ENCODE measurements around the gene COG8. TPM values are rescaled to one million over a fixed set of nuclear protein-coding genes. Genes with fewer than 3 reads are reported as not detected.
"Not testable (repeated sequence)": the region's sequence is repeated elsewhere in the genome, so short reads cannot be mapped to it uniquely, and the experiment has no call there.

COG8 gene
- total and polyA plus RNA-seq, 2 experiments from 2014 or later, result 21.4 to 79.9 TPM

DNA sequence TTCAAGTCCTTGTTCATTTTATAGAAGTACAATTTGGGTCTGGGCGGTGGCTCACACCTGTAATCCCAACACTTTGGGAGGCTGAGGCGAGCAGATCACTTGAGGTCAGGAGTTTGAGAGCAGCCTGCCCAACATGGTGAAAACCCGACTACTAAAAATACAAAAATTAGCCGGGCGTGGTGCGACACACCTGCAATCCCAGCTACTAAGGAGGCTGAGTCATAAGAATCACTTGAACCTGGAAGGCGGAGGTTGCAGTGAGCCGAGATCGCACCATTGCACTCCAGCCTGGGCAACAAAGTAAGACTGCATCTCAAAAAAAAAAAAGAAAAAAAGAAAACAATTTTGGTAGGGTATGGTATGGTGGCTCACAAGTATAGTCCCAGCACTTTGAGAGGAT lies 20.7 kb upstream of the COG8 start:
- DNase-seq (ENCODE audit: low spot score); ATAC-seq; H4K20me1 ChIP-seq (replicated peaks; ENCODE audit: insufficient read depth); H3K36me3 Mint-ChIP-seq (ENCODE audit: low read depth); H3K27ac Mint-ChIP-seq; H3K27me3 Mint-ChIP-seq (ENCODE audit: insufficient read depth, low read depth, poor library complexity); H3K27ac ChIP-seq (ENCODE audit: low read depth); H3K4me2 ChIP-seq; H3K4me1 ChIP-seq (ENCODE audit: insufficient read depth); H3K79me2 ChIP-seq (replicated peaks; ENCODE audit: insufficient read depth); H3F3A ChIP-seq (replicated peaks; ENCODE audit: low read depth); H3K4me1 Mint-ChIP-seq; H3K9me2 ChIP-seq (ENCODE audit: insufficient read depth); H3K9me3 Mint-ChIP-seq; H2AFZ ChIP-seq; H3K27me3 ChIP-seq (ENCODE audit: insufficient read depth); H3K4me3 Mint-ChIP-seq; H3K4me3 ChIP-seq; H3K36me3 ChIP-seq (ENCODE audit: insufficient read depth): not testable (repeated sequence)

DNA sequence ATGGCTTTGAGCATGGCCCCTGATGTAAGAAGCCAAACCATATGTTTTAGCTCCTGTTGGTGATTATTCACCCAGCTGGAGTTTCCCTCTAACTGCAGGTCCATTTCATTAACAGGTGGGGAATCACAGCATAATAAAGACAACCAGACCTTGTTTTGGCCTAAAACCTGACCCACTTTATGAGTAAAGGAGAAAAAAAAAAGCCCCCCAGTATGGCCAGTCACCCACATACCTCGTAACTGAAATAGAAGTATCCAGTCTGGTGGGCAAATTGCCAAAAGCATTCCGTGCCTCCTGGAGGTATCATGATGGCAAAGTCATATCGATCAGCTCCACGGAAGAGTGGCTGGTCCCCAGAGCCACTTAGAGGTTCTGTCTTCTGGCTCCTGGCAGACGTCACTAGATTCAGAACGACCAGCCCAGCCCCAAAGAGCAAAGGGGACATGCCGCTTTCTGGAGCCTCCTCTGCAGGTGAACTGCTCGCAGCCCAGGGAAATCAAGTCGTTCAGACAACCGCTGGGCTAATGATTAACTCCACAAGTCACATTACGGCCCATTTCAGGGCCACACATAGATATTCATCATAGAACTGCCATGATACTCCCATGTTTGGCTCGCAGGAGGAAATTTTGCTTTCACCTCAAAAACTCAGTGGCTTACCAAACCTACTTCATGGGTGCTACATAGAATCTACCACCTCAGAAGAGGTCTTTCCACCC lies 12.1 kb upstream of the COG8 start, which contains the start of gene TMED6:
Gene TMED6 (minus strand): TSS at position 478 of the 719 bp plus-strand sequence. CDS start 33 bp downstream, at position 445.
- no peaks in the 10 kb centered on the region for H3K4me1 ChIP-seq (ENCODE audit: insufficient read depth)
- H3K27ac ChIP-seq (ENCODE audit: low read depth), result no peak within 1 kb of the TSS
- H3K27me3 ChIP-seq (ENCODE audit: insufficient read depth), result no peaks in the 10 kb centered on the region
- H3K4me3 Mint-ChIP-seq, result no peak within 1 kb of the TSS
- H3K27me3 Mint-ChIP-seq (ENCODE audit: insufficient read depth, low read depth, poor library complexity), result peaks cover 11% of the 10 kb centered on the region
- no peaks in the 10 kb centered on the region for H3K4me1 Mint-ChIP-seq
- ATAC-seq, result no peak
- no peaks in the 10 kb centered on the region; the same call in 1 of the 2 replicates for H4K20me1 ChIP-seq (replicated peaks; ENCODE audit: insufficient read depth)
- no peaks in the 10 kb centered on the region for H3K9me2 ChIP-seq (ENCODE audit: insufficient read depth)
- no peaks in the 10 kb centered on the region for H3K36me3 ChIP-seq (ENCODE audit: insufficient read depth)
- no peak for DNase-seq (ENCODE audit: low spot score)
- no peaks in the 10 kb centered on the region for H3K79me2 ChIP-seq (replicated peaks; ENCODE audit: insufficient read depth)
- no peak within 1 kb of the TSS; the same call in 1 of the 2 replicates for H3K27ac Mint-ChIP-seq
- no peak within 1 kb of the TSS for H3K4me3 ChIP-seq
- H3K9me3 Mint-ChIP-seq, result no peaks in the 10 kb centered on the region
- H3K4me2 ChIP-seq, result no peak within 1 kb of the TSS
- H2AFZ ChIP-seq, result no peak within 1 kb of the TSS
- H3F3A ChIP-seq (replicated peaks; ENCODE audit: low read depth), result no peaks in the 10 kb centered on the region
- TF ChIP-seq, protein P1, sequence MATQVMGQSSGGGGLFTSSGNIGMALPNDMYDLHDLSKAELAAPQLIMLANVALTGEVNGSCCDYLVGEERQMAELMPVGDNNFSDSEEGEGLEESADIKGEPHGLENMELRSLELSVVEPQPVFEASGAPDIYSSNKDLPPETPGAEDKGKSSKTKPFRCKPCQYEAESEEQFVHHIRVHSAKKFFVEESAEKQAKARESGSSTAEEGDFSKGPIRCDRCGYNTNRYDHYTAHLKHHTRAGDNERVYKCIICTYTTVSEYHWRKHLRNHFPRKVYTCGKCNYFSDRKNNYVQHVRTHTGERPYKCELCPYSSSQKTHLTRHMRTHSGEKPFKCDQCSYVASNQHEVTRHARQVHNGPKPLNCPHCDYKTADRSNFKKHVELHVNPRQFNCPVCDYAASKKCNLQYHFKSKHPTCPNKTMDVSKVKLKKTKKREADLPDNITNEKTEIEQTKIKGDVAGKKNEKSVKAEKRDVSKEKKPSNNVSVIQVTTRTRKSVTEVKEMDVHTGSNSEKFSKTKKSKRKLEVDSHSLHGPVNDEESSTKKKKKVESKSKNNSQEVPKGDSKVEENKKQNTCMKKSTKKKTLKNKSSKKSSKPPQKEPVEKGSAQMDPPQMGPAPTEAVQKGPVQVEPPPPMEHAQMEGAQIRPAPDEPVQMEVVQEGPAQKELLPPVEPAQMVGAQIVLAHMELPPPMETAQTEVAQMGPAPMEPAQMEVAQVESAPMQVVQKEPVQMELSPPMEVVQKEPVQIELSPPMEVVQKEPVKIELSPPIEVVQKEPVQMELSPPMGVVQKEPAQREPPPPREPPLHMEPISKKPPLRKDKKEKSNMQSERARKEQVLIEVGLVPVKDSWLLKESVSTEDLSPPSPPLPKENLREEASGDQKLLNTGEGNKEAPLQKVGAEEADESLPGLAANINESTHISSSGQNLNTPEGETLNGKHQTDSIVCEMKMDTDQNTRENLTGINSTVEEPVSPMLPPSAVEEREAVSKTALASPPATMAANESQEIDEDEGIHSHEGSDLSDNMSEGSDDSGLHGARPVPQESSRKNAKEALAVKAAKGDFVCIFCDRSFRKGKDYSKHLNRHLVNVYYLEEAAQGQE (IDR thresholded peaks at IDR 0.05; ENCODE audit: unreplicated experiment), result no peak
- TF ChIP-seq ZNF331 (CRISPR knock-in tag; IDR thresholded peaks at IDR 0.05; ENCODE audit: low read depth) (no peak), CREB1 (CRISPR knock-in tag; IDR thresholded peaks at IDR 0.05; ENCODE audit: low read depth) (no peak), EZH2phosphoT487 (IDR thresholded peaks at IDR 0.05; ENCODE audit: unreplicated experiment) (no peak)
- TF ChIP-seq, protein P2, sequence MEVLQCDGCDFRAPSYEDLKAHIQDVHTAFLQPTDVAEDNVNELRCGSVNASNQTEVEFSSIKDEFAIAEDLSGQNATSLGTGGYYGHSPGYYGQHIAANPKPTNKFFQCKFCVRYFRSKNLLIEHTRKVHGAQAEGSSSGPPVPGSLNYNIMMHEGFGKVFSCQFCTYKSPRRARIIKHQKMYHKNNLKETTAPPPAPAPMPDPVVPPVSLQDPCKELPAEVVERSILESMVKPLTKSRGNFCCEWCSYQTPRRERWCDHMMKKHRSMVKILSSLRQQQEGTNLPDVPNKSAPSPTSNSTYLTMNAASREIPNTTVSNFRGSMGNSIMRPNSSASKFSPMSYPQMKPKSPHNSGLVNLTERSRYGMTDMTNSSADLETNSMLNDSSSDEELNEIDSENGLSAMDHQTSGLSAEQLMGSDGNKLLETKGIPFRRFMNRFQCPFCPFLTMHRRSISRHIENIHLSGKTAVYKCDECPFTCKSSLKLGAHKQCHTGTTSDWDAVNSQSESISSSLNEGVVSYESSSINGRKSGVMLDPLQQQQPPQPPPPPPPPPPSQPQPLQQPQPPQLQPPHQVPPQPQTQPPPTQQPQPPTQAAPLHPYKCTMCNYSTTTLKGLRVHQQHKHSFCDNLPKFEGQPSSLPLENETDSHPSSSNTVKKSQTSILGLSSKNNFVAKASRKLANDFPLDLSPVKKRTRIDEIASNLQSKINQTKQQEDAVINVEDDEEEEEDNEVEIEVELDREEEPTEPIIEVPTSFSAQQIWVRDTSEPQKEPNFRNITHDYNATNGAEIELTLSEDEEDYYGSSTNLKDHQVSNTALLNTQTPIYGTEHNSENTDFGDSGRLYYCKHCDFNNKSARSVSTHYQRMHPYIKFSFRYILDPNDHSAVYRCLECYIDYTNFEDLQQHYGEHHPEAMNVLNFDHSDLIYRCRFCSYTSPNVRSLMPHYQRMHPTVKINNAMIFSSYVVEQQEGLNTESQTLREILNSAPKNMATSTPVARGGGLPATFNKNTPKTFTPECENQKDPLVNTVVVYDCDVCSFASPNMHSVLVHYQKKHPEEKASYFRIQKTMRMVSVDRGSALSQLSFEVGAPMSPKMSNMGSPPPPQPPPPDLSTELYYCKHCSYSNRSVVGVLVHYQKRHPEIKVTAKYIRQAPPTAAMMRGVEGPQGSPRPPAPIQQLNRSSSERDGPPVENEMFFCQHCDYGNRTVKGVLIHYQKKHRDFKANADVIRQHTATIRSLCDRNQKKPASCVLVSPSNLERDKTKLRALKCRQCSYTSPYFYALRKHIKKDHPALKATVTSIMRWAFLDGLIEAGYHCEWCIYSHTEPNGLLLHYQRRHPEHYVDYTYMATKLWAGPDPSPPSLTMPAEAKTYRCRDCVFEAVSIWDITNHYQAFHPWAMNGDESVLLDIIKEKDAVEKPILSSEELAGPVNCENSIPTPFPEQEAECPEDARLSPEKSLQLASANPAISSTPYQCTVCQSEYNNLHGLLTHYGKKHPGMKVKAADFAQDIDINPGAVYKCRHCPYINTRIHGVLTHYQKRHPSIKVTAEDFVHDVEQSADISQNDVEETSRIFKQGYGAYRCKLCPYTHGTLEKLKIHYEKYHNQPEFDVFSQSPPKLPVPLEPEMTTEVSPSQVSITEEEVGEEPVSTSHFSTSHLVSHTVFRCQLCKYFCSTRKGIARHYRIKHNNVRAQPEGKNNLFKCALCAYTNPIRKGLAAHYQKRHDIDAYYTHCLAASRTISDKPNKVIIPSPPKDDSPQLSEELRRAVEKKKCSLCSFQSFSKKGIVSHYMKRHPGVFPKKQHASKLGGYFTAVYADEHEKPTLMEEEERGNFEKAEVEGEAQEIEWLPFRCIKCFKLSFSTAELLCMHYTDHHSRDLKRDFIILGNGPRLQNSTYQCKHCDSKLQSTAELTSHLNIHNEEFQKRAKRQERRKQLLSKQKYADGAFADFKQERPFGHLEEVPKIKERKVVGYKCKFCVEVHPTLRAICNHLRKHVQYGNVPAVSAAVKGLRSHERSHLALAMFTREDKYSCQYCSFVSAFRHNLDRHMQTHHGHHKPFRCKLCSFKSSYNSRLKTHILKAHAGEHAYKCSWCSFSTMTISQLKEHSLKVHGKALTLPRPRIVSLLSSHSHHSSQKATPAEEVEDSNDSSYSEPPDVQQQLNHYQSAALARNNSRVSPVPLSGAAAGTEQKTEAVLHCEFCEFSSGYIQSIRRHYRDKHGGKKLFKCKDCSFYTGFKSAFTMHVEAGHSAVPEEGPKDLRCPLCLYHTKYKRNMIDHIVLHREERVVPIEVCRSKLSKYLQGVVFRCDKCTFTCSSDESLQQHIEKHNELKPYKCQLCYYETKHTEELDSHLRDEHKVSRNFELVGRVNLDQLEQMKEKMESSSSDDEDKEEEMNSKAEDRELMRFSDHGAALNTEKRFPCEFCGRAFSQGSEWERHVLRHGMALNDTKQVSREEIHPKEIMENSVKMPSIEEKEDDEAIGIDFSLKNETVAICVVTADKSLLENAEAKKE (CRISPR knock-in tag; IDR thresholded peaks at IDR 0.05), result no peak
- peaks cover 4% of the 10 kb centered on the region; the same call in 1 of the 3 replicates for H3K36me3 Mint-ChIP-seq (ENCODE audit: low read depth)

All from GM23338 (cell line).